IMR-90 (cell line): ENCODE data around the gene PDE4B. TPM values are rescaled to one million over a fixed set of nuclear protein-coding genes. Genes with fewer than 3 reads are reported as not detected.
A peak's percentile ranks its signal among the peaks of the same experiment; 100 is the strongest.

ENCODE experiments used
- ATAC-seq: fragments of 200-7000 bp; cut with Tn5 transposase; 2 replicates; pipeline ENCODE4 v1.9.1; 2020; ENCODE audit warnings: low read depth, mild to moderate bottlenecking, moderate library complexity
- BruUV-seq: library from RNA; stranded (reverse); fragments of 400-500 nt; replicated peaks from 2 replicates; lab custom pipeline; 2021; lab: Mats Ljungman, UMichigan
- CTCF ChIA-PET: fragments of 300-600 bp; formaldehyde crosslinking; extraction: SDS; loops from one replicate; lab custom pipeline; 2021; ENCODE audit warnings: antibody characterized with exemption; lab: Yijun Ruan, JAX
- POLR2A ChIA-PET: fragments of 300-600 bp; sonication (Branson Sonifier 250); formaldehyde crosslinking; loops from one replicate; lab custom pipeline; 2022; ENCODE audit warnings: antibody characterized with exemption; ENCODE audit not compliant: unreplicated experiment; lab: Charles Lee
- DNase-seq: peaks from one replicate; pipeline ENCODE4 v3.0.0; 2013
- H2AFZ ChIP-seq: replicated peaks from 2 replicates; pipeline ENCODE3; 2013; ENCODE audit warnings: low read length, mild to moderate bottlenecking; ENCODE audit not compliant: poor library complexity
- H2AK5ac ChIP-seq: 2 replicates; pipeline ENCODE4 v1.6.1; 2013; ENCODE audit warnings: low read depth, low read length, inconsistent platforms
- H2AK9ac ChIP-seq: replicated peaks from 2 replicates; pipeline ENCODE3; 2013; ENCODE audit warnings: mild to moderate bottlenecking, low read depth, low read length, moderate library complexity; ENCODE audit not compliant: poor library complexity
- H2BK120ac ChIP-seq: 2 replicates; pipeline ENCODE4 v1.6.1; 2013; ENCODE audit warnings: low read depth, low read length, inconsistent platforms
- H2BK15ac ChIP-seq: 3 replicates; pipeline ENCODE4 v1.6.1; 2013; ENCODE audit warnings: low read depth, low read length, inconsistent platforms
- H2BK20ac ChIP-seq: 2 replicates; pipeline ENCODE4 v1.6.1; 2013; ENCODE audit warnings: low read depth, mild to moderate bottlenecking, inconsistent platforms, low read length, moderate library complexity
- H2BK5ac ChIP-seq: 2 replicates; pipeline ENCODE4 v1.6.1; 2013; ENCODE audit warnings: mild to moderate bottlenecking, low read depth, low read length, inconsistent platforms; ENCODE audit not compliant: poor library complexity, severe bottlenecking
- H3K14ac ChIP-seq: replicated peaks from 2 replicates; pipeline ENCODE4 v1.6.1; 2013; ENCODE audit warnings: low read depth, low read length, inconsistent platforms
- H3K18ac ChIP-seq: 2 replicates; pipeline ENCODE4 v1.6.1; 2013; ENCODE audit warnings: low read depth, low read length, control low read depth
- H3K23ac ChIP-seq: 2 replicates; pipeline ENCODE4 v1.6.1; 2013; ENCODE audit warnings: low read depth, low read length, inconsistent platforms
- H3K27ac ChIP-seq: 2 replicates; pipeline ENCODE4 v1.5.1; 2013; ENCODE audit warnings: mild to moderate bottlenecking, control low read depth, low read length; ENCODE audit not compliant: insufficient read depth
- H3K27me3 ChIP-seq: 2 replicates; pipeline ENCODE4 v1.6.1; 2013; ENCODE audit warnings: low read length; ENCODE audit not compliant: control insufficient read depth, insufficient read depth
- H3K36me3 ChIP-seq: 2 replicates; pipeline ENCODE4 v1.6.1; 2013; ENCODE audit warnings: low read length, mixed read lengths; ENCODE audit not compliant: control insufficient read depth, insufficient read depth
- H3K4ac ChIP-seq: 2 replicates; pipeline ENCODE4 v1.6.1; 2013; ENCODE audit warnings: low read depth, low read length, inconsistent platforms
- H3K4me1 ChIP-seq: 2 replicates; pipeline ENCODE4 v1.6.1; 2013; ENCODE audit warnings: low read length, mixed read lengths; ENCODE audit not compliant: control insufficient read depth, insufficient read depth
- H3K4me2 ChIP-seq: 2 replicates; pipeline ENCODE4 v1.6.1; 2013; ENCODE audit warnings: low read depth, mild to moderate bottlenecking, control low read depth, low read length, moderate library complexity
- H3K4me3 ChIP-seq: 2 replicates; pipeline ENCODE4 v1.5.1; 2013; ENCODE audit warnings: low read depth, mild to moderate bottlenecking, control low read depth, low read length, moderate library complexity; ENCODE audit not compliant: insufficient read depth
- H3K56ac ChIP-seq: 2 replicates; pipeline ENCODE4 v1.6.1; 2013; ENCODE audit warnings: low read length, inconsistent platforms; ENCODE audit not compliant: insufficient read depth; ENCODE audit errors: extremely low read depth
- H3K79me1 ChIP-seq, 2 experiments: 2 replicates each; pipeline ENCODE4 v1.6.1; 2013; ENCODE audit warnings: low read length in 2 of 2, inconsistent platforms in 1 of 2, low read depth in 1 of 2
- H3K9ac ChIP-seq: 2 replicates; pipeline ENCODE4 v1.6.1; 2013; ENCODE audit warnings: low read depth, low read length, control low read depth
- H3K9me1 ChIP-seq: 2 replicates; pipeline ENCODE4 v1.6.1; 2013; ENCODE audit warnings: low read length, inconsistent platforms; ENCODE audit not compliant: insufficient read depth
- H3K9me3 ChIP-seq: 2 replicates; pipeline ENCODE4 v1.6.1; 2013; ENCODE audit warnings: low read length; ENCODE audit not compliant: control insufficient read depth, insufficient read depth
- H4K20me1 ChIP-seq: 2 replicates; pipeline ENCODE4 v1.6.1; 2013; ENCODE audit warnings: low read length, inconsistent platforms; ENCODE audit not compliant: insufficient read depth
- H4K5ac ChIP-seq: 2 replicates; pipeline ENCODE4 v1.6.1; 2013; ENCODE audit warnings: mild to moderate bottlenecking, low read depth, low read length, control low read depth
- H4K8ac ChIP-seq, 2 experiments: 2 replicates each; pipeline ENCODE4 v1.6.1; 2013; ENCODE audit warnings: low read depth in 2 of 2, low read length in 2 of 2, control low read depth in 1 of 2, inconsistent platforms in 1 of 2
- H4K91ac ChIP-seq: 2 replicates; pipeline ENCODE4 v1.6.1; 2013; ENCODE audit warnings: low read depth, low read length, inconsistent platforms; ENCODE audit not compliant: insufficient read depth
- BHLHE40 ChIP-seq: fragments of 150-350 bp; IDR thresholded peaks from 2 replicates; pipeline ENCODE4 v1.6.1; 2016; ENCODE audit warnings: mild to moderate bottlenecking, low read depth, low read length
- CEBPB ChIP-seq: IDR thresholded peaks from 2 replicates; pipeline ENCODE4 v1.6.1; 2012; ENCODE audit warnings: low read depth, low read length, improper control_type of control experiment
- CHD1 ChIP-seq: IDR thresholded peaks from 2 replicates; pipeline ENCODE4 v1.6.1; 2012; ENCODE audit warnings: low read depth, low read length, improper control_type of control experiment
- ELK1 ChIP-seq: fragments of 150-350 bp; IDR thresholded peaks from 2 replicates; pipeline ENCODE4 v1.6.1; 2016; ENCODE audit warnings: low read depth, mild to moderate bottlenecking, low read length, moderate library complexity, borderline replicate concordance
- FOS ChIP-seq: fragments of 150-350 bp; IDR thresholded peaks from 2 replicates; pipeline ENCODE4 v1.6.1; 2016; ENCODE audit warnings: low read depth, low read length
- MAFK ChIP-seq: IDR thresholded peaks from 2 replicates; pipeline ENCODE4 v1.6.1; 2012; ENCODE audit warnings: low read depth, low read length, improper control_type of control experiment
- MAZ ChIP-seq: IDR thresholded peaks from 2 replicates; pipeline ENCODE4 v1.6.1; 2012; ENCODE audit warnings: low read depth, mild to moderate bottlenecking, low read length, improper control_type of control experiment, moderate library complexity, borderline replicate concordance
- MXI1 ChIP-seq: IDR thresholded peaks from 2 replicates; pipeline ENCODE4 v1.6.1; 2012; ENCODE audit warnings: low read depth, mild to moderate bottlenecking, low read length, moderate library complexity, borderline replicate concordance
- NFE2L2 ChIP-seq: fragments of 150-350 bp; IDR thresholded peaks from 2 replicates; pipeline ENCODE4 v1.6.1; 2016; ENCODE audit warnings: low read depth, mild to moderate bottlenecking, low read length
- POLR2A ChIP-seq: IDR thresholded peaks from 2 replicates; pipeline ENCODE4 v1.6.1; 2012; ENCODE audit warnings: mild to moderate bottlenecking, low read depth, low read length
- RAD21 ChIP-seq: IDR thresholded peaks from 2 replicates; pipeline ENCODE4 v1.6.1; 2012; ENCODE audit warnings: low read length, improper control_type of control experiment
- RCOR1 ChIP-seq: IDR thresholded peaks from 2 replicates; pipeline ENCODE4 v1.6.1; 2012; ENCODE audit warnings: mild to moderate bottlenecking, low read length, improper control_type of control experiment; ENCODE audit not compliant: insufficient replicate concordance
- RFX5 ChIP-seq: IDR thresholded peaks from 2 replicates; pipeline ENCODE4 v1.8.0; 2012; ENCODE audit warnings: low read depth, mild to moderate bottlenecking, low read length, moderate library complexity
- SMC3 ChIP-seq: fragments of 150-350 bp; IDR thresholded peaks from 2 replicates; pipeline ENCODE4 v1.6.1; 2016; ENCODE audit warnings: low read depth, mild to moderate bottlenecking, antibody characterized with exemption, low read length, moderate library complexity
- USF2 ChIP-seq: fragments of 150-350 bp; IDR thresholded peaks from 2 replicates; pipeline ENCODE4 v1.6.1; 2017; ENCODE audit warnings: mild to moderate bottlenecking, antibody characterized with exemption, low read length, low read depth
- WGBS, 2 experiments: methylation state at CpG; one replicate each; pipeline versions ENCODE4 v1.1.5 to v1.1.7; 2013; ENCODE audit warnings: missing lambda C conversion rate in 2 of 2; ENCODE audit not compliant: insufficient read length in 1 of 2; ENCODE audit errors: extremely low coverage in 2 of 2; 5-methylcytosine and 5-hydroxymethylcytosine counted together
- dilution Hi-C: fragments of 300-500 bp; cut with HindIII; formaldehyde crosslinking; loops from one replicate; pipeline ENCODE4 v1.14.3; 2018; ENCODE audit warnings: low sequenced_read_pairs; ENCODE audit not compliant: unreplicated experiment
- in situ Hi-C: fragments of 300-500 bp; cut with MboI; formaldehyde crosslinking; loops from 3 replicates; pipeline ENCODE4 v1.14.3; 2019; ENCODE audit warnings: low sequenced_read_pairs, inconsistent platforms, mixed read lengths
- intact Hi-C: fragments of 100-400 bp; cut with micrococcal nuclease; formaldehyde crosslinking; loops from 2 replicates; pipeline ENCODE4 v1.10.0; 2022
- polyA plus RNA-seq, 3 experiments: library from polyadenylated mRNA; depleted of rRNA; stranded (reverse); fragments of >200 nt; gene quantifications; 2 replicates each; pipeline ENCODE4 v1.2.3, GENCODE V29; 2012; ENCODE audit warnings: low replicate concordance in 1 of 3
- total RNA-seq: library from RNA; depleted of rRNA; stranded (reverse); fragments of >200 nt; gene quantifications from 2 replicates; pipeline ENCODE4 v1.2.3, GENCODE V29; 2012
- TF ChIP-seq, protein P1 (sequence below): conservative IDR thresholded peaks from 2 replicates; pipeline ENCODE4 v1.5.1; 2012; ENCODE audit warnings: mild to moderate bottlenecking, low read depth, low read length, improper control_type of control experiment

PDE4B gene
- total and polyA plus RNA-seq, 2 of the 4 experiments (the other 2 are of a cell fraction): 5.8 to 21.3 TPM

- Histone ChIP-seq H2AFZ (no peak overlapping the region), H3K23ac (peak overlapping the region; percentile 51; the same call in 1 of the 2 replicates), H3K4ac (no peak overlapping the region), H2AK5ac (no peak overlapping the region), H3K56ac (no peak overlapping the region), H3K27ac (no peak overlapping the region), H2AK9ac (no peak overlapping the region), H3K9ac (no peak overlapping the region), H2BK120ac (no peak overlapping the region), H3K27me3 (no peaks in the 10 kb centered on the region), H3K9me3 (no peaks in the 10 kb centered on the region), H3K36me3 (peaks cover 9% of the 10 kb centered on the region; the same call in 1 of the 2 replicates), H3K4me2 (no peak overlapping the region; the same call in 1 of the 2 replicates), H4K5ac (no peak overlapping the region), H3K79me1 (peaks cover 28 to 41% of the 10 kb centered on the region in 2 experiments), H2BK20ac (no peak overlapping the region), H2BK5ac (no peak overlapping the region), H4K91ac (no peak overlapping the region; the same call in 1 of the 2 replicates), H2BK15ac (no peak overlapping the region), H3K4me1 (peaks cover 17% of the 10 kb centered on the region), H4K8ac (no peak overlapping the region; a peak in 1 of 4 replicates), H3K18ac (no peak overlapping the region), H4K20me1 (no peaks in the 10 kb centered on the region), H3K14ac (0 out of 2 replicates have a peak overlapping the region, but pooled peaks have one; percentile 10), H3K9me1 (peaks cover 10% of the 10 kb centered on the region), H3K4me3 (no peak overlapping the region)
- dilution Hi-C loops (no loop called here), in situ Hi-C loops (no loop called here), intact Hi-C loops (loop anchor here (5.0 to 10.0 kb wide), 2 partner anchors 85 to 398 kb away; no protein-coding TSS in a partner anchor)
- CTCF ChIA-PET: interaction anchor here (0.6 to 2.5 kb wide), 3 partner anchors 10 to 93 kb away, joined by 4 to 6 read pairs (median 5); no protein-coding TSS in a partner anchor
- DNase-seq (no peak), ATAC-seq (no peak)
- POLR2A ChIA-PET: no interaction called here
- no CpG with 5 or more reads among the region's 2 CpGs for WGBS, 2 experiments
- BruUV-seq: no TSS peak
- no peak for TF ChIP-seq NFE2L2
- no peak for TF ChIP-seq CHD1
- TF ChIP-seq, protein P1, sequence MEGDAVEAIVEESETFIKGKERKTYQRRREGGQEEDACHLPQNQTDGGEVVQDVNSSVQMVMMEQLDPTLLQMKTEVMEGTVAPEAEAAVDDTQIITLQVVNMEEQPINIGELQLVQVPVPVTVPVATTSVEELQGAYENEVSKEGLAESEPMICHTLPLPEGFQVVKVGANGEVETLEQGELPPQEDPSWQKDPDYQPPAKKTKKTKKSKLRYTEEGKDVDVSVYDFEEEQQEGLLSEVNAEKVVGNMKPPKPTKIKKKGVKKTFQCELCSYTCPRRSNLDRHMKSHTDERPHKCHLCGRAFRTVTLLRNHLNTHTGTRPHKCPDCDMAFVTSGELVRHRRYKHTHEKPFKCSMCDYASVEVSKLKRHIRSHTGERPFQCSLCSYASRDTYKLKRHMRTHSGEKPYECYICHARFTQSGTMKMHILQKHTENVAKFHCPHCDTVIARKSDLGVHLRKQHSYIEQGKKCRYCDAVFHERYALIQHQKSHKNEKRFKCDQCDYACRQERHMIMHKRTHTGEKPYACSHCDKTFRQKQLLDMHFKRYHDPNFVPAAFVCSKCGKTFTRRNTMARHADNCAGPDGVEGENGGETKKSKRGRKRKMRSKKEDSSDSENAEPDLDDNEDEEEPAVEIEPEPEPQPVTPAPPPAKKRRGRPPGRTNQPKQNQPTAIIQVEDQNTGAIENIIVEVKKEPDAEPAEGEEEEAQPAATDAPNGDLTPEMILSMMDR: no peak
- TF ChIP-seq FOS: no peak
- TF ChIP-seq SMC3: no peak
- TF ChIP-seq ELK1: no peak
- TF ChIP-seq RFX5: no peak
- TF ChIP-seq MAFK: no peak
- TF ChIP-seq RCOR1: no peak
- no peak for TF ChIP-seq MXI1
- no peak for TF ChIP-seq CEBPB
- TF ChIP-seq POLR2A: no peak
- TF ChIP-seq RAD21: no peak
- no peak for TF ChIP-seq BHLHE40
- no peak for TF ChIP-seq USF2
- TF ChIP-seq MAZ: no peak
Observed at GRCh38 chr1:66352792-66353191, 560.1 kb downstream of the PDE4B start.
